Suppressor macrophage treated with lipopolysaccharide for 4 hours (primary cell): ENCODE data around the gene TMEM266.

Experiments used
- DNase-seq: peaks from one replicate; pipeline ENCODE4 v3.0.0-alpha.2; 2020

Gene TMEM266

GRCh38 chr15:76164602-76165001 lies 104.8 kb downstream of the TMEM266 start:
- no peak for DNase-seq

DNA sequence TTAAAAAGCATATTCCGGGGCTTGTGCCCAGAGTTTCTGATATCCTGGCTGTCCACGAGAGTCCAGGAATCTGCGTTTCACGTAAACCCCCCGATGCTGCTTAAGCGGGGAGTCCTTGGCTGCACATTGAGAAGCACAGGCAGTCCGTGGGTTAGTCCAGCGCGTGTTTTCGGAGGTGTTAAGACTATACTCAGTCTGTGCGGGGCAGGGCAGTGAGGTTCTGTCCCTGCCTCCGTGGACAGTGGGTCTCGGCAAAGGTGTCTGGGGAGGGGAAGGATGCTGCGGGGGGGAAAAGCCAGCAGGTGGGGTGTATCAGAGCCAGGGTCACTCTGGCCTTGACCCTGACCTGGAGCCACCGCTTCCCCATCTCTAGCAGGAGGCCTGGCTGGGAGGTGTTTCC lies 106.2 kb downstream of the TMEM266 start:
- no peak for DNase-seq

GRCh38 chr15:76168237-76168984 lies 108.6 kb downstream of the TMEM266 start:
- no peak for DNase-seq

DNA sequence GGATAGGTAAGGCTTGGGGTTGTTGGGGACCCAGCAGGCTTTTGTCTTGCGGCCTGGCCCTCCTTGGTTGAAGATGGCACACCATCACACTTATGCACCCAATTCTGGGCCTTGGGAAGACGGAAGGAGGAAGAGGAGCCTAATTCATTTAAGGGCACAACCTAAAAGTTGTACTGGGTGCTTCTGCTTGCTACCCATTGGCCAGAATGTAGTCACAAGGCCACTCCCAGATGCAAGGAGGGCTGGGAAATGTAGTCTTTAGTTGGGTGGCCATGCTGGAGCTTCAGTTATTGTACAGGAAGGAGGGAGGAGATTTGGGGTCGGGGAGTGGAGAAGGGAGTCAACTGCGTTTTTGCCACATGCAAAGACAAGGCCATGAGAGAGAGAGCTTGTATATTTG lies 109.2 kb downstream of the TMEM266 start:
- DNase-seq: peak; percentile 40

GRCh38 chr15:76169911-76170800 lies 110.4 kb downstream of the TMEM266 start:
- DNase-seq: peak; percentile 73

- no peak for DNase-seq
Measured at GRCh38 chr15:76172782-76173181, 113.0 kb downstream of the TMEM266 start.

GRCh38 chr15:76173317-76173834 lies 113.6 kb downstream of the TMEM266 start:
- no peak for DNase-seq

DNA sequence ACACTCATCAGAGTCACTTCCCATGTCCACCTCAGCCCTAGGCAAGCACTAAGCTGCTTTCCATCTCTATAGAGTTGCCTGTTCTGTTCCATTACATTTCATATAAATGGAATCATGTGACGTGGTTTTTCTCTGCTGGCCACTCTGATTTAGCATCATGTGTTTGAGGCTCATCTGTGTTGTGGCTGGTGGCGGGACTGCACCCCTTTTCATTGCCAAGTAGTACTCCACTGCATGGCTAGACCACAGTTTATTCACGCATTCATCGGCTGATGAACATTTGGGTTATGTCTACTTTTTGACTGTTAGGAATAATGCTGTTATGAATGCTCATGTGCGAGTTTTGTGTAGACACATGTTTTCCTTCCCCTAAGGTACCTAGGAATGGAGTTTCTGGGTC lies 114.9 kb downstream of the TMEM266 start:
- no peak for DNase-seq

GRCh38 chr15:76175442-76175841 lies 115.7 kb downstream of the TMEM266 start:
- DNase-seq: no peak

DNA sequence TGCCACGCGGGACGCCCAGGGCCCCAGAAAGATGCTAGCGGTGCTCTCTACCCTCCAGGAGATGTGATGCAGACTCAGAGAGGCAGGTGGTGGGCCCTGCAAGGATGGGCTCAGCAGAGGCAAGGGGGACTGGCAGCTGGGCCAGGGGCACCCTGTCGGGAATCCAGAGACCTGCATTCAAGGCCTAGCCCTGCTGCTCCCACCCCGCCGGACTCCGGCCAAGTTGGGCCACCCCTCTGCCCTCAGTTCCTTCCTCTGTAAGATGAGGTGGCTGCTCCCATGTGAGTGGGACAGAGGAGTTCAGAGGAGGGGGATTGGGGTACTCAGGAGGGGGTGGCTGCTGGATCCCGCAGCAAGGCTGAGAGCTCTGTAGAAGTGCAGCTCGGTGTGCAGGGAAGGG lies 116.3 kb downstream of the TMEM266 start:
- DNase-seq: no peak

DNA sequence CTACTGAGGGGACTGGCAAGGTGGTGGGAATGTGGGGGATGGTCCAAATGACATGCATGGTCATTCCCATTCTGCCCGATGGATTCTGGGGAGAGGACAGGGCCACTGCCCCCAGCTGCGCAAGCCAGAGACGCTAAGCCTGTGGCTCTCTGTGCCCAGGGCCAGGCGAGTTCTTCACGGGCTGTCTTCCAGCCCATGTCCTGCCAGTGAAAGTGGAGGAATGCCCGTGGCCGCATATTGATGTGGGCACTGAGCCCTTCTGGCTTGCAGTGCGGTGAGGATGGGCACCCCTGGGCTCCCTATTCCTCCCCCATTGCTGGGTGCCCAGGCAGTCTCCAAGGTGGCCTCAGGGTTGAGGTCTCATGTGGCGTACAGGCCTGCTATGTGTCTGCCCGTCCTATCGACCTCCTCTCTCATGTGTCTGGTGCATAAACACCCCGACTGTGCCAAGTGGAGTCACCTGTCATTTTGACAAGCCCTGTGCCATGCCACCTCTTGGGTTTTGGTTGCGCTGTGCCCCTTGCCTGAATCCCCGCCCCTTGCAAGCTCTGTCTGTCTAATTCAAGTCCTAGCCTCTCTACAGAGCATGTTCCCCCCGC lies 116.8 kb downstream of the TMEM266 start:
- no peak for DNase-seq

GRCh38 chr15:76177491-76178040 lies 117.8 kb downstream of the TMEM266 start:
- no peak for DNase-seq

DNA sequence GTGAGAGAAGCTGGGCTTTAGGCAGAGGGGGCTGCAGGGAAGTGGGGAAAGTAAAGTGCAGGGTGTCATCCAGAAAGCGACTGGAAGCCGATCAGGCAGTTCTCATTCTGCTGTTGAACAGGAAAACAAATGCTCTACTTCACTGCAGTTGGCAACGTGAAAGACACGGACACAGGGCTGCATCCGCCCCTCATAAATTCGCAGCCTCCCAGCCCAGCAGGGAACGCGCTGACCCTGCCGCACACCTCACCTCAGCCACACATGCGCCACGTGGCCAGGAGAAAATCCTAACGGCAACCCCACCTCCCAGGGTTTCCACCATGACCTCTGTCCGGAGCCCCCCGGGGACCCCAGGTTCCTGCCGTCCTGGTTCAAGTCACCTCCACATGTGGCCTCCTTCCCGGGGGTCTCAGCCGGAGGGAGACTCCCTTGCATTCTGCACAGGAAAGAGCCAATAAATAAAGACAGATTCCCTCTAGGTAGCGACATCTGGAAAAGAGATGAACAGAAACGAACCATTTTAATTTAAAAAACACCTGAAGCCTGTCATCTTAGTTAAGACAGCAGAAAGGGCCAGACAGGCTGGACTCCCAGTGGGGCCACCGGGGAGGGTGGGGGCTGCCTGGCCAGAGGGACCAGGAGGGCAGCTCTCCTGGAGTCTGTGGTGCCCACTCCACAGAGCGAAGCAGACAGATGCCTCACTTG lies 118.7 kb downstream of the TMEM266 start:
- DNase-seq: no peak

DNA sequence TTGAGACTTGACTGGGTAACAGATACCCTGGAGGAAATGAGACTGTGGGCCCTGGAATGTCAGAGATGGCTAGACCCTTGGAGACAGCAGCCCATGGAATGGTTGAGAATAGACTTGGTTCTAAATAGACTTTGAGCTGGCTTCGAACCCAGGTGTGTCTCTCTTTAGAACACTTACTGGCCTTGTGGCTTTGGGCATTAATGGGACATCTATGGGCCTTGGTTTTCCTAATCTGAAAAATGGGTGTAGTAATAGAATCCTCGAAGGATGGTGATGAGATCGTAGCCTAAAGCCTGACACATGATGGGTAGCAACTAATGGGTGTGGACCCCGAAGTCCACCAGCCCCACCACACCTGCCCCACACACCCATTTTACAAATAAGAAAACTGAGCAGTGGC lies 119.2 kb downstream of the TMEM266 start:
- no peak for DNase-seq

- DNase-seq: no peak
Measured at GRCh38 chr15:76180321-76180720, 120.5 kb downstream of the TMEM266 start.

GRCh38 chr15:76181705-76182107 lies 121.9 kb downstream of the TMEM266 start:
- no peak for DNase-seq

- no peak for DNase-seq
Measured at GRCh38 chr15:76183930-76184649, 124.3 kb downstream of the TMEM266 start.

- DNase-seq: no peak
Measured at GRCh38 chr15:76184650-76185035, 124.9 kb downstream of the TMEM266 start.

- DNase-seq: peak; percentile 35
Measured at GRCh38 chr15:76185716-76186115, 125.9 kb downstream of the TMEM266 start.

GRCh38 chr15:76187163-76187562 lies 127.4 kb downstream of the TMEM266 start:
- DNase-seq: no peak

DNA sequence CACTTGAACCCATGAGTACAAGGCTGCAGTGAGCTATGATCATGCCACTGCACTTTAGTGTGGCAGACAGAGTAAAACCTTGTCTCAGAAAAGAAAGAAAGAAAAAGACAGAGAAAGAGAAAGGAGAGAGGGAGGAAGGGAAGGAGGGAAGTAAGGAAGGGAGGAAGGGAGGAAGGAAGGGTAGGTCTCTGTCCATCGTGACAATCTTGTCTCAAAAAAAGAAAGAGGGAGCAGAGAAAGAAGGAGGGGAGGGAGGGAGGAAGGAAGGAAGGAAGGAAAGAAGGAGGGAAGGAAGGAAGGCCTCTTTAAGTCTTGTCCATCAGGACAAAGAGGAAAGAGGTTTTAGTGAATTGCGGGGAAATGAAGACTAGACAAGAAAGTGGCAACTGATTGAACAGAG lies 129.3 kb downstream of the TMEM266 start:
- no peak for DNase-seq

GRCh38 chr15:76190070-76190564 lies 130.3 kb downstream of the TMEM266 start:
- no peak for DNase-seq
